Measurements from ENCODE around the gene EYS. TPM values are rescaled to one million over a fixed set of nuclear protein-coding genes. Genes with fewer than 3 reads are reported as not detected.
A peak's percentile ranks its signal among the peaks of the same experiment; 100 is the strongest.

EYS gene
- total RNA-seq, 1 donor from 2014 or later = 0.41 TPM

DNA sequence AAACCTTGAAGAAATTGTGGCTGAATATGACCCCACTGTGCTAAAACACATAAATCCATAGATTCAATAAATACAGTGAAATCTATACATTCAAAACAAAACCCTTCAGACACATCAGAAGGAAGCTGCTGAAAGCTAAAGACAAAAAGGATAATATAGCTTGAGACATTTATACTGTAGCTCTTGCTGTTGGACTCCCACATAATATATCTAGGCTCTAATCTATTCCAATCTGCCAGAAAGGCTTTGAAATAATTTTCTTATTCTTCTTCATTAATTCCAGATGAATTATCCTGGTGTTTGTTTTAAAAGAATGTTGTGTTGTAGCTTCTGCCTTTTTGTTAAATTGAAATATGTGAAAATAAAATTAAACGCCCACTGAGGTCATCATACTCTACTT lies 454.0 kb downstream of the EYS start:
- no peak for DNase-seq (ENCODE audit: extremely low read depth, low read depth, low spot score)

DNA sequence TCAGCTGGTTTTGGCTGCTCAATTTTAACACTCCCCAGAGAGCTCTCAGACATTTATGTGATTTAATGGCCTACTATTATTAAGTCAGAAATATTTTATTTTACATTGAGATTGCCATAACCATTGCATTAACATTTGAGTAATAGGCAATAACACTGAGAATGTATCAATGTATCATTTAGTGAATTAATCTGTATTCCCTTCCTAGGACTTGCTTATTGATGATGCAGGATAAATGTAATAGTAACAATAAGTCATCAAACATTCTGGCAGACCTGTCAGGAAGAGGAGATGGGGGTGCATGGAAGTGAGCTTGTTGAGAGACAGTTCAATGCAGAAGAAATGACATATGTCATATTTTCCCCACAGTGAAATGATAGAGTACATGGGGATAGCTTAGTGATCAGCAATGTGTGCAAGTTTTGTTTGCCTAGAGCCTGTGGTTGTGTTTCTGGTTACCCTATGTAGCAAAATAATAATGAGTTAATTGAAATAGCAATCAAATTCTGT lies 458.9 kb downstream of the EYS start:
- no peak for DNase-seq (ENCODE audit: extremely low read depth, low read depth, low spot score)

DNA sequence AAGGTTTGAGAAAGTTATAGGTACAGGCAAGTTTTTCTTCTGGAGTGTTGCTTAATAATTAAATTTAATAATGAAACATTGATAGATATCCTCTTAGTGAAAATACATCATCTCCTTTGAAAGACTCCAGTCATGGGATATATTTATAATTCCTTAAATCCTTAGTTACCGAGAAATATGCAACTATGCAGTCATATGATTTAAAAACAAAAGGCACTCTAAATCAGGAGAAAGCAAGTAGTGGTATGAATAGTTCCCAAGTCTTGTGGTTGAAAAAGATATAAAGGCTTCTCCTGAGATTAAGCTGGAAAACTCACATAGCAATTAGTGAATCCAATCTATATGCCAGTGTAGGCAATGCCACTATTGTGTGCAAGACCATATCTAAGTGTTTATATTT lies 475.4 kb downstream of the EYS start:
- DNase-seq (ENCODE audit: extremely low read depth, low read depth, low spot score) = no peak

GRCh38 chr6:65229825-65230224 lies 477.2 kb downstream of the EYS start:
- DNase-seq (ENCODE audit: extremely low read depth, low read depth, low spot score) = peak; percentile 10

GRCh38 chr6:65221153-65221552 lies 485.9 kb downstream of the EYS start:
- DNase-seq (ENCODE audit: extremely low read depth, low read depth, low spot score) = no peak

DNA sequence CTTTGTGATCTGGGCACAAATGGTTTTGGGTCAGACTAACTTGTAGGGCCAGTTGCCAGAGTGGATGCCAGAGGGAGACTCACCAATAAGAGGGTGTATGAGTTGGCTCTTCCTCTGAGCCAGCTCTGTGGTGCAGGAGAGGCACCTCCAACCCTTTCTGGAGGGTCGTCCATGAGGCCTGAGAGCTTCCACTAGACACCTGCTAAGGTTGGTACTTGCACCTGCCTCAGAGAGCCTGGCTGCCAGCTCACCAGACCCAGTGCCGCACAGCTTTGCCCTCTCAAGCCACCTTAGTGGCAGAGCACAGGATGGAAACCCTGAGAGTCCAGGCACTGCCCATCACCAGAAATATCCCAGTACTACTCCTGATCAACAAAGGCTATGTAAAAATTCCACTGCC lies 504.3 kb downstream of the EYS start:
- no peak for DNase-seq (ENCODE audit: extremely low read depth, low read depth, low spot score)

- DNase-seq (ENCODE audit: extremely low read depth, low read depth, low spot score) = no peak
Measured at GRCh38 chr6:65199683-65200082, 507.3 kb downstream of the EYS start.

GRCh38 chr6:65199121-65199520 lies 507.9 kb downstream of the EYS start:
- no peak for DNase-seq (ENCODE audit: extremely low read depth, low read depth, low spot score)

DNA sequence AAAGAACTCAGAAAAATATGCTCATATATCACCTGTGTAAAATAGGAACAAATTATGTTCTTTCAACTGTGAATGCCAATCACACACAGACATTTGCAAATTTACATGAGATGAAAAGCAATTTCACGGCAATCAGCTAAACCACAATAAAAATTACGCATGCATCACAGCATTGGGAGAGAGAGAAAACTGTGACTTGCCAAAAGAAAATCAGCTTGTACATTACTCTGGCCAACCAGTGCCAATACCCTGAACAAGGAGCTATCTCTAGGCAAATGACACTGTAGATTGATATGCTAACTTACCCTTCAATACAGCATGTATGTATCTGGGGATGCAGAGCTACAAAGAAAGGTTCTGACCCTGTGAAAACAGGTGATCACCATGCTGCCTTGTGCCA lies 515.6 kb downstream of the EYS start:
- no peak for DNase-seq (ENCODE audit: extremely low read depth, low read depth, low spot score)

GRCh38 chr6:65189236-65189881 lies 517.7 kb downstream of the EYS start:
- DNase-seq (ENCODE audit: extremely low read depth, low read depth, low spot score) = no peak

DNA sequence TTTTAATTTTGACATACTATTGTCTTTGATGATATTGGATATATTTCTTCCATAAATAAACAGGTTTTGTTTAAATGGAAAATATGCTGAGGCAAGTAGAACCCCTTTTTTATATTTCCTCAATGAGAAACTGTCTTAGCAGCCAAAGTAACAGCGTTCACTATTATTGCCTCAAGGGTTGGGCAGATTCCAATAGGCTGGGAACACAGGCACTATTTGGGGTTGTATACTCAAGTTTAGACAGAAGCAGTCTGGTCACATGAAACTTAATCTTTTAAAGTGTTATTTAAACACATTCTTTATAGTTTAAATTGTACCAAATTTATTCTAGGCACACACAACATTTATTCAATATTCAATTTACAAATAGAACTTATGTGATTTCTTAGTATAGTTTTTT lies 520.2 kb downstream of the EYS start:
- no peak for DNase-seq (ENCODE audit: extremely low read depth, low read depth, low spot score)

DNA sequence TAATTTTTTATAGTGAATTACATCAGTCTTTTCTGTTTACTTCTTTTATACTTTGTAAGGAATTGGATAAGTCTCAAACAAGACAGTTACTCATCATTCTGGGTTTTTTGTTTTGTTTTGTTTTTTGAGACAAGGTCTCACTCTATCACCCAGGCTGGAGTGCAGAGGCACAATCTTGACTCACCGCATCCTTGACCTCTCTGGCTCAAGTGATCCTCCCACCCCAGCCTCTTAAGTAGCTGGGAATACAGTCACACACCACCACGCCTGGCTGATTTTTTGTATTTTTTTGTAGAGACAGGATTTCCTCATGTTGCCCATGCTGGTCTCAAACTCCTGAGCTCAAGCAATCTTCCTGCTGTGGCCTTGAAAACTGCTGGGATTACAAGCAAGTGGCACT lies 524.3 kb downstream of the EYS start:
- no peak for DNase-seq (ENCODE audit: extremely low read depth, low read depth, low spot score)

GRCh38 chr6:65170273-65170672 lies 536.8 kb downstream of the EYS start:
- DNase-seq (ENCODE audit: extremely low read depth, low read depth, low spot score) = no peak

DNA sequence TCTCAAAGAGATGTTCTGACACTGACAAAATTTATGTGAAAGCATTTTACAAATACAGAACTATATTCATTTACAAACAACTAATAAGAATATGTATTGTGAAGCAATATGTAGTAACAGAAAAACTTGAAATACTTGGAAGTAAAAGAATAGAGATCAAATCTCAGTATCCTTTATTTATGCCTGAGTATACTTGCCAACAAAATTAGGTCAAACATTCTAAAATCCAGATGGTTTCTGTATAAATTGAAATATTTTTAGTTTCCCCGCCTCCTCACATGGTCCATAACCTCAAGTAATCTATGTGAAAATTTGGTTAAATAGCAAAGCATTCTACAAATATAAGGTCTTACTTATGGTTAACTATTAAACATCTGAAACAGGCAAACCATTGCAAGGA lies 545.4 kb downstream of the EYS start:
- DNase-seq (ENCODE audit: extremely low read depth, low read depth, low spot score) = no peak

DNA sequence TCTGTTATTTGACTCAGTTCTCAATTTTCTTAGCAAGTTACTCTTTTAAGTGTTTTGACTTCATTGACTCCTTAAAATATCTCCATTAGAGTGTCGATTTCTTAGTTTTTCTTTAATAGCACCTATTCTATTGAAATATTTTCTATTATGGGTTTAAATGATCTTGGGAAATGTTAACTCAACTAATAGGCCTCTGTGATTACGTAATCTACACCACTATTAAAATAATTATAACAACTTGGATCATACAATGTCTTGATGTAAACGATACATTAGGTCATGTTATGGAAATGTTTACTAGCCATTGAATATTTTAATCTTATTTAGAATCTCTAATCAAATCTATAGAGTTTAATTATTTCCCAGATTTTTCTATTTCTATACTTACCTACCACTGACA lies 550.0 kb downstream of the EYS start:
- no peak for DNase-seq (ENCODE audit: extremely low read depth, low read depth, low spot score)

- no peak for DNase-seq (ENCODE audit: extremely low read depth, low read depth, low spot score)
Measured at GRCh38 chr6:65155083-65155482, 551.9 kb downstream of the EYS start.

DNA sequence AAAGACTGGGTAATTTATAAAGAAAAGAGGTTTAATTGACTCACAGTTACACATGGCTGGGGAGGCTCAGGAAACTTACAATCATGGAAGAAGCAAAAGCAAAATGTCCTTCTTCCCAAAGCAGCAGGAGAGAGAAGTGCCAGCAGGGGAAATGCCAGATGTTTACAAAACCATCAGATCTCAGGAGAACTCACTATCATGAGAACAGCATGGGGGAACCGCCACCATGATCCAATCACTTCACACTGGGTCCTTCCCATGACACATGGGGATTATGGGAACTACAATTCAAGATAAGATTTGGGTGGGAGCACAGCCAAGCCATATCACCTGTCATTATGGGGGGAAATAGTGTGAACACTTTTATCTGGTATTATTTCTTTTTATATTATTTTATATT lies 557.2 kb downstream of the EYS start:
- DNase-seq (ENCODE audit: extremely low read depth, low read depth, low spot score) = no peak

DNA sequence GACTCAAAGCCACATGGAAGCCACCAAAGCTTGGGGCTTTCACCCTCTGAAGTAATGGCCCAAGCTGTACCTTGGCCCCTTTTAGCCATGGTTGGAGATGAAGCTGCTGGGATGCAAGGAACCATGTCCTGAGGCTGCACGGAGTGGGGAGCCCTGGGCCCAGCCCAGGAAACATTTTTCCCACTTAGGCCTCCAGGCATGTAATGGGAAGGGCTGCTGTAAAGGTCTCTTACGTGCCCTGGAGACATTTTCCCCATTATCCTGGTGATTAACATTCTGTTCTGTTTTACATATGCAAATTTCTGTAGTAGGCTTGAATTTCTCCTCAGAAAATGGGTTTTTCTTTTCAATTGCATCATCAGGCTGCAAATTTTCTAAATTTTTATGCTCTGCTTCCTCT lies 558.2 kb downstream of the EYS start:
- DNase-seq (ENCODE audit: extremely low read depth, low read depth, low spot score) = no peak

DNA sequence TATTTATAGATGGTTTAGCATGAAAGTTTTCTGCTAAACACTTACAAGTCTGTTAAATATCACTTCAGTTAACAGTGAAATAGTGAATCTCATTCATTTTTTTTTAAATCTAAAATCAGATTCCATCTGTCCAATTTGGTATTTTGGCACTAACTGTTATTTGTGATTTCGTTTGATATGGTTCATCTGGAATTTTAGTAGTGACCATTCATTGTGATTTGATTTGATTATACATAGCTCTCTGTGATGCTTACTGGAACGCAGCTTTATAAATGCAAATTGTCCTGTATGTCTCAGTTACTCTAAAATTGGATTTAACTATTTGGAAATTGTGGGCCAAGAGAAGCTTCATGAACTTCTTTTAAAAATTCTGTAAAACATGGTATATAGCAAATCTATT lies 571.5 kb downstream of the EYS start:
- DNase-seq (ENCODE audit: extremely low read depth, low read depth, low spot score) = no peak

DNA sequence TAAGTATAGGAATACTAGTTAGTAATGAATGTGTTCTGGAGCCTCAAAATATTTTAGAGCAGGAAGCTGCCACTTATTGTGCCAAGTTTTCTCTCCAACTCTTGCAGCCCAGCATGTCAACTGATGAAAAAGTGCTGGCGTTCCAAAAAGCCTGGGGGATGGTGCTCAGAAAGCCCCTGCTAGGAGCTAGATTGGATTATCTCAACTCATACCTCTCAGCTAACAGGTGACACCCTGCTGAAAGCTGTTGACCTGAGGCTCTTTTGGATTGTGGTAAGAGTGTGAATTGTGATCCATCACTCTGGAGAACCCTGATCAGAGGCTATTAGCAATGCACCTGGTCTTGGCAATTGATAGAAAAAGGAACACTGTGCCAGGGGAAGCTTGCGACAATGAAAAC lies 580.4 kb downstream of the EYS start:
- no peak for DNase-seq (ENCODE audit: extremely low read depth, low read depth, low spot score)

DNA sequence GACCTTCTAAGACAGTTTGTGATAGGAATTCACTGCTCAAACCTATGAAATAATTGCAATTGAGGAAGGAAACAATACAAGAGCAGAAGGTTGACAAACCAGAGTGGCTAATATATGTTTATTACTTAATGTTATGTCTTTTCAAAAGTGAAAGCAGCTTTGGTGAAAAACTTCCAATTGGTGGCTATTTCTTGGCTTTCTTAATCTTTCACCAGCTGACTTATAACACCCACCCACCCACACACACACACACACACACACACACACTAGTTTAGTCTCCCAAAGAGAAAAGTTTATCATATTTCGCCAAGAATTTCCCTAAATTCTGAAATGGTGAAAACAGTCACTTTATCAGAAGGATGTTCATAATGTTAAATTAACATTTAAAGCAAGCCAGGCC lies 583.5 kb downstream of the EYS start:
- no peak for DNase-seq (ENCODE audit: extremely low read depth, low read depth, low spot score)

DNA sequence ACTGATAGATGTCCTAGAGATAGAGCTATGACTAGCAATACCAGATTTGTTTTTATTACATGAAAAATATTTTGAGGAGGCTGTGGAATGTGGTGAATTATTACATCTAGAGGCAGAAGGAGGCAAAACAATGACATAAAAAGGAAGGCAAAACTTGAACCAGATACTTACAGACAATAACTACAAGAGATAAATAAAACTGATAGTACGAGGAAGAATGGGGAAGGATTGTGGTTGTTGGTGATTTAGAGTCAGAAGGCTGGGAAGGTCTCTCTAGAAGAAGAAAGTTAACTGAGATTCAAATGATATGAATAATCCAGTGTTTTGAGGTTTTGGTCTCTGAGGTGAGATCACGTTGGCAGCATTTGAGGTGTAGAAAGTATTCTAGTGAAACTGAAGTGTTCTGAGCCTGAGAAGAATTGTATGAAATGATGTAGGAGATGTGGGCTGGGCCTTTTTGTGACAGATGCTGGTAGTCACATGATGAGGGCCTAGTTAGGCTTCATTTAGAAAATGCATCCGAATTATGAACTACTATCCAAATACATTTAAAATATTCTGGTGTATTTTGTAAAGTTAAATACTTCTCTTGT lies 589.1 kb downstream of the EYS start:
- no peak for DNase-seq (ENCODE audit: extremely low read depth, low read depth, low spot score)

DNA sequence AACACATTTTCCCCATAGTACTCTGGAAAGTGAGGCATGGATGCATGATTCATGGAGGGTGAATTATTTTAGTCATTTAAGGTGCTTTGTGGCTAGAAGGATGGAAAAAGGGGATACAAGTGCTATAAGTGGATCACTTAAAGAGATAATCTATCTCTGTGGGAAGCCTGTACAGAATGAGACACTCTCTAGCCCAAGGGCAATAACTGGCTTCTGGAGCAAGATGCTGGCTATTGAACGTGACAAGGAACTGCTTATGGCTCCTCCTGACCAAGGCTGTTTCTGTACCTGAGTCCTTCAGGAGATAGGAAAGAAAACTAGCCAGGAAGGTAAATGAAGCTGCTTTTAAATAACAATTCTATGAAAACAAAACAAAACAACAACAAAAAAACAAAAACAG lies 590.7 kb downstream of the EYS start:
- no peak for DNase-seq (ENCODE audit: extremely low read depth, low read depth, low spot score)

Measured in glomerular endothelial cell (primary cell).